HG03060 (cell line): ENCODE data around the gene IGF2R.

ENCODE experiments used
- ATAC-seq: cut with Tn5 transposase; IDR thresholded peaks from one replicate; pipeline ENCODE4 v1.9.1; 2021; ENCODE audit warnings: low read depth, moderate number of reproducible peaks; ENCODE audit not compliant: unreplicated experiment

Gene IGF2R

GRCh38 chr6:160065200-160065599, 96.3 kb downstream of the IGF2R start:
- ATAC-seq = no peak

DNA sequence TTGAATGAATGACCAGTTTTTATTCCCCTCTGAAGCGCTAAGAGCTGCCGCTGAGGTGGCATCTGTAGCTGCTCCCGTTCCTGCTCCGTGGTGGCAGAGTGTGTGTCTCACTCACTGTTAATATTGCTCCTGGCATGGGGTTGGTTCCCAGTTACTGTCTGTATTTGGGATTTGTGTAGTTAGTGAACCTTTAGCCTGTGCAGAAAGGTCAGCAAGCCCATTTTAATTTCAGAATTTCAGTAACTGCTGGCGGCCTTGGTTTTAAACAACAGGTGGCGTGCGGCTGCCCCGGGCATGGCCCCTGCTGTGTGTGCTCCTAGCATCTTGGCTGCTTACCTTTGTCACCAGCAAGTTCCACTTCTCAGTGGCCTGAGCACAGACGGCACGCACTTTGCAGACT, 98.7 kb downstream of the IGF2R start:
- ATAC-seq = no peak

DNA sequence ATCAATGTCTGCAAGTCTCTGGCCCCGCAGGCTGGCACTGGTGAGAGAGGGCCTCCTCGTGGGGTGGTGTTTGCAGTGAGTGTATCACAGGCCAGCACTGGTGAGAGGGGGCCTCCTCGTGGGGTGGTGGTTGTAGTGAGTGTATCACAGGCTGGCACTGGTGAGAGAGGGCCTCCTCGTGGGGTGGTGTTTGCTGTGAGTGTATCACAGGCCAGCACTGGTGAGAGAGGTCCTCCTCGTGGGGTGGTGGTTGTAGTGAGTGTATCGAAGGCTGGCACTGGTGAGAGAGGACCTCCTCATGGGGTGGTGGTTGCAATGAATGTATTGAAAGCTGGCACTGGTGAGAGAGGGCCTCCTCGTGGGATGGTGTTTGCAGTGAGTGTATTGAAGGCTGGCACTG, 99.5 kb downstream of the IGF2R start:
- no peak for ATAC-seq

- peak; percentile 78 for ATAC-seq
These were observed 100.2 kb downstream of the IGF2R start for GRCh38 chr6:160069050-160069454.

GRCh38 chr6:160069459-160069858, 100.6 kb downstream of the IGF2R start:
- ATAC-seq = no peak

GRCh38 chr6:160070427-160070826, 101.5 kb downstream of the IGF2R start:
- peak; percentile 41 for ATAC-seq

DNA sequence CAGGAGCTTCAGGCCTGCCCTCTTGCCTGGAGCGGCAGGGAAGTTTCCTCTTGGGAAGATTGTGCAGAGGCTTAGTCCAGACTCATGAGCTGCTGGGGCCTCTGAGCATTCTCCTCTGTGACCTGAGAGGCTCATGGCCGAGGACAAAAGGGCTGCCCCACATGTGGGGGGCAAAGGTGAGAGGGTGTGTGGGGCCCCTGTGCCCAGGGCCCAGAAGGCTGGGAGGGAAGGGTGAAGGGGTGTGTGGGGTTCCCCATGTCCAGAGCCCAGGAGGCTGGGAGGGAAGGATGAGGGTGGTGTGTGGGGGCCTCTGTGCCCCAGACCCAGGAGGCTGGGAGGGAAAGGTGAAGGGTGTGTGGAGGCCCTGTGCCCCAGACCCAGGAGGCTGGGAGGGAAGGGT, 101.9 kb downstream of the IGF2R start:
- no peak for ATAC-seq

GRCh38 chr6:160071805-160072690, 103.2 kb downstream of the IGF2R start:
- no peak for ATAC-seq

DNA sequence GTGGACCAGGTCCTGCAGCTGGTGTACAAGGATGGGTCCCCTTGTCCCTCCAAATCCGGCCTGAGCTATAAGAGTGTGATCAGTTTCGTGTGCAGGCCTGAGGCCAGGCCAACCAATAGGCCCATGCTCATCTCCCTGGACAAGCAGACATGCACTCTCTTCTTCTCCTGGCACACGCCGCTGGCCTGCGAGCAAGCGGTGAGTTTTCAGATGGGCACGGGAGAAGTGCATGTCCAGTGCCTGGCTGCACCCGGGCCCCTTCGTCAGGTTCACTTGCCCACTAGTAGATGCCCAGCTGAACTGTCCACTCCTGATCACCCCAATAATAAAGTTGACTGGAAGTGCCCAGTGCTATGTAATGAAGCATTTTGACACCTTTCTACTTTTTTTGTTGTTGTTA, 104.4 kb downstream of the IGF2R start:
- ATAC-seq = no peak

DNA sequence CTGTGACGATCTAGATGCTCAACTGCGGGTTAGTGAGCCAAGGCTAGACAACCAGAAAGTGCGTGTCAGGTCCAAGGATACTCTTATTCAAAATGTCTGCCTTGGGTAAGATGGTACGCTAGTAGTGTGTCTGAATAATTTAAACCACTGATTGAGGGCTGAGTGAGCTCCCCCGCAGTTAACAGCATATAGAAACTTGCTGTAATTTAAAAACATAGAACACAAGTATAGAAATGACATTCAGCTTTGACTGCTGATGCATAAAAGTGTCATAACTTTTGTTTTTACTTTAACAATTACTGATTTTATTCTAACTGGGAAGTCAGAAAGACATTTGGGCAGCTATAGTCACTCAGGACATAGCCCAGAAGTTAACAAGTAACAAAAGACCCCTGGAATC, 107.1 kb downstream of the IGF2R start:
- no peak for ATAC-seq

DNA sequence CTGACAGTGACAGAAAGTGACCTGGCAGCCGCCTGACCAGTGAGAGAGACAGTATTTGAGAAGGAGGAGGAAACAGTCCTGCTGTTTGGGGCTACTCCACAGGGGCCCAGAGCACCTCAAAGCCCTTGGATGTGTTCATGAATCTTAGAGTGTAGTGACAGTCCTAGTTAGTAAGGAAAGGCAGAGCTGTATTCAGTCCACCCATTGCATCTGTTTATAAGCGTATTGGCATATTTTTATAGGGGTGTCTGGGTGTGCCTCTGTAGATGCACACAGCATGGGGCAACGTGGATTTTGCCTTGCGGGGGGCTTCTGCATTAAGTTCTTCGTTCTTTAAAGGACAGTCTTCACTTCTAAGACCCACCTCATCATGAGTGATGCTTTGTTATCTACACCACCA, 108.1 kb downstream of the IGF2R start:
- no peak for ATAC-seq

DNA sequence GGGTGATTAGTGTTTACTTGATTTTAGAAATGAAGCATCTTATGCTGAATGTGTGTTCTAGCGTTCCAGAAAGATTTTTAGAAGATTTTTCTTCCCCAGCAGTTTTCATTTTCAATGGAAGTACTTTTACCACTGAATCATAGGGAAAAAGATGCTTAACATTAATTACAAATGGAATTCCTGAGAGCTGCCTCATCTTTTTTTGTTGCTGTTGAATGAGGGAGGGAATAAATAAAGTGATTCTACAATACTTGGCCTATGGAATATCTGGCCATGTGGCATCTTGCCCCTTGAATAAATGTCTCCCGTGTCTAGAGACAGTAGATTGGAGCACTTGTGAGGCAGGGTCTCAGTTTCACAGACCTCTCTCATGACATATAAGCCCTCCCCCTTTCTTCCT, 108.6 kb downstream of the IGF2R start:
- no peak for ATAC-seq

DNA sequence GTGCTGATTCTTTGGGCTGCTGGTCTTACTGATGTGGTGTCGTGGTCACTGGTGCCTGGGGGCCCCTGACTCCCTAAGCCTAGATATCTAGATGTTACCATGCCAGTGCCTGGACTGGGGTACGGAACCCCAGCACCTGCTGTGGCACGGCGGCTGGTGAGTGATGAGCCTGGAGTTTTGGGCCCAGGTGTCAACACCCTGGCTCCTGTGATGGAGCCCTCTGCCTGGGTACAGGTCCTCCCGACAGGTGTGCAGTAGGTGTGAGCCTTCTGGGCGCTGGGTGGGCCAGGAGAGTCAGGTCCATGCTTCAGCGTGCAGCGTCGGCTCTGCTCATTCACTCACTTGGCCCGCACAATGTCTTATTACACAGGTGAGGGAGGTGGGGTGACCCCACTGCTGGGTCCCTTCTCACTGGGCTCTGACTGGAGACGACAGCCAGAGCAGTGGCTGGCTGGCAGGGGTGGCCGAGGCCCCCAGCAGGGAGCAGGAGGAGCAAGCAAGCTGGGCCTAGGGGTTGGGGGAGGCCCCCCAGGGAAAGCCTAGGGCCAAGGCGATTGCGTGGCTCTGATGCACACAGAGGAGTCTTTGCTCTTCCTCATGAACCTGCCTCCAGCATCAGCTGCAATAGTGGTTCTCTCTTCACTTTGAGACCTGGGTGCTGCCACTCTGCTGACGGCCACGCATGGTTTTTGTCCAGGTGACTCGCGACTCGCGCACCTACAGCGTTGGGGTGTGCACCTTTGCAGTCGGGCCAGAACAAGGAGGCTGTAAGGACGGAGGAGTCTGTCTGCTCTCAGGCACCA, 110.2 kb downstream of the IGF2R start:
- ATAC-seq = no peak

DNA sequence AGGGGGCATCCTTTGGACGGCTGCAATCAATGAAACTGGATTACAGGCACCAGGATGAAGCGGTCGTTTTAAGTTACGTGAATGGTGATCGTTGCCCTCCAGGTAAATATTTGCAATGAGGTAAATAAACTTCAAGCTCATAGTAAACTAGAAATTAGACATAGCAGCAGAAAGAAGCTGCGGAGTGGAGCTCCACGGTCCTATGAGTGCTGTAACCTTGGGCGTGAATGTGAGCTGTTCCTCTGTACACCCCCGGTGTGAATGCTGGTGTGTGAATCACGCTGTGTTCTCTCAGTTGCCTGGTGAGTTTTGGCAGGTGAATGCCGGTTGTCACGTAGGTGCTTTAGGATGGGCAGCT, 110.8 kb downstream of the IGF2R start:
- ATAC-seq = no peak

DNA sequence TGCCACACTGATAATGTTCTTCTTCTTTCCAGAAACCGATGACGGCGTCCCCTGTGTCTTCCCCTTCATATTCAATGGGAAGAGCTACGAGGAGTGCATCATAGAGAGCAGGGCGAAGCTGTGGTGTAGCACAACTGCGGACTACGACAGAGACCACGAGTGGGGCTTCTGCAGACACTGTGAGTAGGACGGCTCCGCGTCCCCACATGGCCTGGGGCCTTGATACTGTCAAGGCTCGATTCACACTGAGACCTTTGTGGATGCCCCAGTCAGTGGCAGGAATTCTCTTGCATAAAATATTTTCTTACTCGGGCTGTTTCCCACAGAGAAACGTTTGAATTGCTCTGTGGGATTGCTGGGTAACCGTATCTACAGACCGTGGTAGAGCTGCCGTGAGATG, 111.2 kb downstream of the IGF2R start:
- no peak for ATAC-seq

DNA sequence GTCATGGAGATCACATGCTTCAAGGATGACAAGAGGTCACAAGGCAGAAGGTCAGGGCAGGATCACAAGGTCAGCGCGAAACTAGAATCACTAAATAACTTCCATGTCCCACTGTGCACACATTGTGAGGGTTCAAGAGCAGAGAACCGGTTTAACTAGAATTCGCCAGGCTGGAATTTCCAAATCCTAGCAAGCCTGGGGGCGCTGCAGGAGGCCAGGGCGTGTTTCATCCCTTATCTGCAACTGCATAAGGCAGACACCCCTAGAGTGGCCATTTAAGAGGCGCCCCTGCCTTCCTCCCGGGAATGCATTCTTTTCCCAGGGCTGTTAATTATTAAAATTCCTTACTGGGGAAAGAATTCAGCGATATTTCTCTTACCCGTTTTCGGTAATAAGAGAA, 112.5 kb downstream of the IGF2R start:
- no peak for ATAC-seq

DNA sequence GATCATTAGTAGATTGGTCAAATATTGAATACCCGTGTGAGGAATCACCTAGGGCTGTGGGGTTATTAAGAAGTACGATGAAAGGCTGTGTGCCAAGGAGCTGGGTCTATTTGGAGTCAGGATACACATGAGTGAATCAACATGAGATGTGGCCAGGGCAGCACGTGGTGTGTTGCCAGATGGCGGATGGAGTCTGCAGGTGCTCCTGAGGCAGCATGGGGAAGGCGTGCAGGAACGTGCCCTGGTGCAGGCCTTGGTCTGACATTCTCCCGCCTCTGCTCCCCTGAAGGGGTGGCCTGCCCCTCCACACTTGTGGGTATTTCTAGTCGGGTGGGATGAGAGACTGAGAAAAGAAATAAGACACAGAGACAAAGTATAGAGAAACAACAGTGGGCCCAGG, 113.7 kb downstream of the IGF2R start:
- ATAC-seq = no peak

GRCh38 chr6:160084198-160084776, 115.4 kb downstream of the IGF2R start:
- ATAC-seq = no peak

GRCh38 chr6:160085226-160085625, 116.3 kb downstream of the IGF2R start:
- ATAC-seq = no peak

GRCh38 chr6:160085713-160086505, 117.0 kb downstream of the IGF2R start:
- no peak for ATAC-seq

DNA sequence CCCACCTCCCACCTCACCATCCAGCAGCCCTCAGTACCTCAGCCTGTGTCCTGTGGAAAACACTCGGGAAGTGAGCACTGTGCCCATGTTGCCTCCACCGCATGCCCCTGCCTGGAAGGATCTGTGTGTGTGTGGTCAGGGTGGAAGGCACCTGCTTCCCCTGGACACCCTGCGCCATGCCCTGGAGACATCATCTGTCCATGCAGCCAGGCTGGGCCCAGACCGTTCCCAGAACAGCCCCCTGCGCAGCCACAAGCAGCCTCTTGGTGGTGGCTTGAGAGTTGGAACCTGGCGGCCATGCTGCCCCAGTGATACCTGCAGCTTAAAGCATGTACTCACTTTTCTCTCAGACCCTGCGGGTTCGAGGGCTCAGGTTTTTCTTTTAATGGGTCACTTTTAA, 117.9 kb downstream of the IGF2R start:
- ATAC-seq = no peak
